Stomach (tissue), 4 donors: ENCODE data around the gene ZSCAN2.

Source experiments
- POLR2A ChIP-seq, 4 donors: fragments of 450-650 bp; IDR thresholded peaks; one replicate each; pipeline ENCODE4 v1.6.1; 2016; ENCODE audit warnings: antibody characterized with exemption in 4 of 4, control low read depth in 2 of 4, mild to moderate bottlenecking in 1 of 4, moderate library complexity in 1 of 4
- POLR2AphosphoS5 ChIP-seq, 3 donors: sonication (generic); formaldehyde crosslinking; IDR thresholded peaks; one replicate each; pipeline ENCODE4 v1.6.1; 2016; ENCODE audit warnings: antibody characterized with exemption in 3 of 3
- TF ChIP-seq, protein P1 (sequence below), 7 experiments: fragments of 450-650 bp in 4 of 7; fragments of 200-600 bp in 3 of 7; sonication (generic) in 3 of 7; IDR thresholded peaks; one replicate each; pipeline ENCODE4 v1.5.1; 2016 to 2019; ENCODE audit warnings: antibody characterized with exemption in 7 of 7, control low read depth in 2 of 7, mild to moderate bottlenecking in 1 of 7

DNA sequence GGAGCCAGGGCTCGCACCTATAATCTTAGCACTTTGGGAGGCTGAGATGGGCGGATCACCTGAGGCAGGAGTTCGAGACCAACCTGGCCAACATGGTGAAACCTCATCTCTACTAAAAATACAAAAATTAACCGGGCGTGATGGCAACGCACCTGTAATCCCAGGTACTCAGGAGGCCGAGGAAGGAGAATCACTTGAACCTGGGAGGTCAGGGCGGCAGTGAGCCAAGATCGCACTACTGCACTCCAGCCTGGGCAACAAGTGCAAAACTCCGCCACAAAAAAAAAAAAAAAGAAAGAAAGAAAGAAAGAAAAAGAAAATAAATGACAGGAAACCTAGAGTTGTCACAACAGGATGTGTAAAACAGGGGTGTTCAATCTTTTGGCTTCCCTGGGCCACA is 60.2 kb downstream of the ZSCAN2 start:
- TF ChIP-seq, protein P1, sequence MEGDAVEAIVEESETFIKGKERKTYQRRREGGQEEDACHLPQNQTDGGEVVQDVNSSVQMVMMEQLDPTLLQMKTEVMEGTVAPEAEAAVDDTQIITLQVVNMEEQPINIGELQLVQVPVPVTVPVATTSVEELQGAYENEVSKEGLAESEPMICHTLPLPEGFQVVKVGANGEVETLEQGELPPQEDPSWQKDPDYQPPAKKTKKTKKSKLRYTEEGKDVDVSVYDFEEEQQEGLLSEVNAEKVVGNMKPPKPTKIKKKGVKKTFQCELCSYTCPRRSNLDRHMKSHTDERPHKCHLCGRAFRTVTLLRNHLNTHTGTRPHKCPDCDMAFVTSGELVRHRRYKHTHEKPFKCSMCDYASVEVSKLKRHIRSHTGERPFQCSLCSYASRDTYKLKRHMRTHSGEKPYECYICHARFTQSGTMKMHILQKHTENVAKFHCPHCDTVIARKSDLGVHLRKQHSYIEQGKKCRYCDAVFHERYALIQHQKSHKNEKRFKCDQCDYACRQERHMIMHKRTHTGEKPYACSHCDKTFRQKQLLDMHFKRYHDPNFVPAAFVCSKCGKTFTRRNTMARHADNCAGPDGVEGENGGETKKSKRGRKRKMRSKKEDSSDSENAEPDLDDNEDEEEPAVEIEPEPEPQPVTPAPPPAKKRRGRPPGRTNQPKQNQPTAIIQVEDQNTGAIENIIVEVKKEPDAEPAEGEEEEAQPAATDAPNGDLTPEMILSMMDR (IDR thresholded peaks at IDR 0.05): no peak
- TF ChIP-seq POLR2AphosphoS5 (IDR thresholded peaks at IDR 0.05) (no peak), POLR2A (IDR thresholded peaks at IDR 0.05) (no peak)
